HT-29 (cell line): Measurements from ENCODE around the gene GHDC. TPM values are rescaled to one million over a fixed set of nuclear protein-coding genes. Genes with fewer than 3 reads are reported as not detected.
"Not testable (repeated sequence)": the region's sequence is repeated elsewhere in the genome, so short reads cannot be mapped to it uniquely, and the experiment has no call there.

ENCODE experiments used
- DNase-seq: peaks from one replicate; pipeline ENCODE4 v3.0.0-alpha.2; 2015; ENCODE audit warnings: low spot score
- total RNA-seq: library from RNA; depleted of rRNA; stranded (reverse); fragments of >200 nt; shearing (Covaris generic); gene quantifications from 2 replicates; pipeline ENCODE4 v1.2.3, GENCODE V29; 2014; rRNA removed

GHDC gene
- total RNA-seq, 1 experiment from 2014 or later: 25.6 TPM

- no peak for DNase-seq
These were observed 38.7 kb downstream of the GHDC start for GRCh38 chr17:42155614-42156045.

GRCh38 chr17:42153919-42154742 lies 40.2 kb downstream of the GHDC start:
- no peak for DNase-seq

GRCh38 chr17:42146911-42147607 lies 47.2 kb downstream of the GHDC start:
- DNase-seq: no peak

- DNase-seq: not testable (repeated sequence)
These were observed 51.2 kb downstream of the GHDC start for GRCh38 chr17:42143138-42143537.

GRCh38 chr17:42142371-42142896 lies 51.9 kb downstream of the GHDC start:
- DNase-seq: no peak

GRCh38 chr17:42141382-42141781 lies 52.9 kb downstream of the GHDC start:
- DNase-seq: no peak

GRCh38 chr17:42140690-42141089 lies 53.6 kb downstream of the GHDC start:
- DNase-seq: not testable (repeated sequence)

Other genes starting within 250 kb of the GHDC start
- gene CNP, start 227.7 kb downstream of the GHDC start, total RNA-seq: 73.2 and 88.3 TPM in 2 replicates
- gene DNAJC7, start 177.1 kb downstream of the GHDC start, total RNA-seq: 49.1 and 52.8 TPM in 2 replicates
- 50.1 and 62.1 TPM in 2 replicates for gene NKIRAS2, start 174.4 kb downstream of the GHDC start, total RNA-seq
- gene C17orf113, start 143.9 kb downstream of the GHDC start, total RNA-seq: 3.6 and 3.7 TPM in 2 replicates
- gene ZNF385C, start 96.0 kb downstream of the GHDC start, total RNA-seq: 0.08 and 0.37 TPM in 2 replicates
- 9.1 and 9.7 TPM in 2 replicates for gene DHX58, start 81.8 kb downstream of the GHDC start, total RNA-seq
- 49.6 and 51.9 TPM in 2 replicates for gene KAT2A, start 73.1 kb downstream of the GHDC start, total RNA-seq
- gene HSPB9, start 71.7 kb downstream of the GHDC start, total RNA-seq: not detected in 2 replicates
- 127 and 141 TPM in 2 replicates for gene RAB5C, start 39.5 kb downstream of the GHDC start, total RNA-seq
- not detected in 2 replicates for gene KCNH4, start 13.4 kb downstream of the GHDC start, total RNA-seq
- gene HCRT, start 9.0 kb downstream of the GHDC start, total RNA-seq: not detected in 2 replicates
- 11.1 and 13.9 TPM in 2 replicates for gene STAT5B, start 81.9 kb upstream of the GHDC start, total RNA-seq
- gene STAT5A, start 94.0 kb upstream of the GHDC start, total RNA-seq: 11.3 and 11.7 TPM in 2 replicates
- 30.9 and 38.0 TPM in 2 replicates for gene STAT3, start 193.9 kb upstream of the GHDC start, total RNA-seq
- 48.7 and 56.6 TPM in 2 replicates for gene CAVIN1, start 228.8 kb upstream of the GHDC start, total RNA-seq